Liver (tissue), 9 donors: ENCODE results near the gene KCNK3. TPM values are rescaled to one million over a fixed set of nuclear protein-coding genes. Genes with fewer than 3 reads are reported as not detected.

Experiments used
- DNase-seq: peaks from one replicate; pipeline ENCODE4 v3.0.0-alpha.2; 2017; ENCODE audit warnings: low spot score
- H3K27ac ChIP-seq, 2 donors: one replicate each; pipeline ENCODE4 v1.7.0; 2013; ENCODE audit warnings: inconsistent platforms in 2 of 2, low read length in 2 of 2, control low read depth in 1 of 2, low read depth in 1 of 2, mild to moderate bottlenecking in 1 of 2
- H3K27me3 ChIP-seq, 4 donors: one replicate each; pipeline versions ENCODE4 v1.6.1 to v1.7.0; 2013; ENCODE audit warnings: low read length in 3 of 4, inconsistent platforms in 1 of 4, mild to moderate bottlenecking in 1 of 4, moderate library complexity in 1 of 4; ENCODE audit not compliant: control insufficient read depth in 4 of 4, insufficient read depth in 4 of 4
- H3K36me3 ChIP-seq, 4 donors: one replicate each; pipeline versions ENCODE4 v1.6.1 to v1.7.0; 2013; ENCODE audit warnings: low read length in 3 of 4, mild to moderate bottlenecking in 3 of 4, low read depth in 1 of 4, moderate library complexity in 1 of 4; ENCODE audit not compliant: control insufficient read depth in 4 of 4, insufficient read depth in 3 of 4
- H3K4me1 ChIP-seq, 4 donors: one replicate each; pipeline versions ENCODE4 v1.6.1 to v1.7.0; 2013; ENCODE audit warnings: low read length in 3 of 4, mild to moderate bottlenecking in 3 of 4, moderate library complexity in 1 of 4; ENCODE audit not compliant: control insufficient read depth in 4 of 4, insufficient read depth in 4 of 4
- H3K4me3 ChIP-seq, 3 donors: one replicate each; pipeline versions ENCODE4 v1.6.1 to v1.7.0; 2013; ENCODE audit warnings: low read length in 3 of 3, control low read depth in 1 of 3, low read depth in 1 of 3, mild to moderate bottlenecking in 1 of 3
- H3K9ac ChIP-seq, 2 donors: one replicate each; pipeline ENCODE4 v1.7.0; 2013; ENCODE audit warnings: low read length in 2 of 2, mild to moderate bottlenecking in 2 of 2, moderate library complexity in 2 of 2, control low read depth in 1 of 2, low read depth in 1 of 2
- H3K9me3 ChIP-seq, 4 donors: one replicate each; pipeline versions ENCODE4 v1.6.1 to v1.7.0; 2013; ENCODE audit warnings: low read length in 3 of 4; ENCODE audit not compliant: control insufficient read depth in 4 of 4
- ATF3 ChIP-seq: IDR thresholded peaks from 2 replicates; pipeline ENCODE4 v1.6.1; 2016; ENCODE audit warnings: antibody characterized with exemption
- CTCF ChIP-seq: fragments of 150-350 bp; IDR thresholded peaks from 2 replicates; pipeline ENCODE4 v1.5.1; 2017; ENCODE audit warnings: improper control_type of control experiment, low read depth, low read length; ENCODE audit not compliant: missing input control
- EGR1 ChIP-seq, 2 donors: IDR thresholded peaks; 2 replicates each; pipeline ENCODE4 v1.6.1; 2016 to 2018; ENCODE audit warnings: antibody characterized with exemption in 2 of 2, low read depth in 2 of 2
- FOXA1 ChIP-seq: IDR thresholded peaks from 2 replicates; pipeline ENCODE4 v1.6.1; 2016; ENCODE audit warnings: antibody characterized with exemption
- GABPA ChIP-seq, 2 donors: IDR thresholded peaks in 1 of 2; conservative IDR thresholded peaks in 1 of 2; 2 replicates each; pipeline ENCODE4 v1.6.1; 2016; ENCODE audit warnings: antibody characterized with exemption in 2 of 2, mild to moderate bottlenecking in 1 of 2, moderate library complexity in 1 of 2
- HNF4A ChIP-seq, 2 donors: conservative IDR thresholded peaks; 2 replicates each; pipeline ENCODE4 v1.6.1; 2016; ENCODE audit warnings: antibody characterized with exemption in 2 of 2, mild to moderate bottlenecking in 2 of 2
- HNF4G ChIP-seq: IDR thresholded peaks from 2 replicates; pipeline ENCODE4 v1.6.1; 2016; ENCODE audit warnings: antibody characterized with exemption
- JUND ChIP-seq, 2 donors: IDR thresholded peaks; 2 replicates each; pipeline ENCODE4 v1.6.1; 2016; ENCODE audit warnings: antibody characterized with exemption in 2 of 2
- NR2F2 ChIP-seq: IDR thresholded peaks from 2 replicates; pipeline ENCODE4 v1.6.1; 2016; ENCODE audit warnings: antibody characterized with exemption
- RAD21 ChIP-seq, 2 donors: IDR thresholded peaks; 2 replicates each; pipeline ENCODE4 v1.6.1; 2016; ENCODE audit warnings: antibody characterized with exemption in 2 of 2, mild to moderate bottlenecking in 2 of 2
- RXRA ChIP-seq, 2 donors: IDR thresholded peaks; 2 replicates each; pipeline ENCODE4 v1.6.1; 2017 to 2018; ENCODE audit warnings: antibody characterized with exemption in 2 of 2, mild to moderate bottlenecking in 1 of 2
- SP1 ChIP-seq: IDR thresholded peaks from 2 replicates; pipeline ENCODE4 v1.6.1; 2018; ENCODE audit warnings: antibody characterized with exemption, mild to moderate bottlenecking
- TAF1 ChIP-seq: conservative IDR thresholded peaks from 2 replicates; pipeline ENCODE4 v1.6.1; 2016; ENCODE audit warnings: antibody characterized with exemption, mild to moderate bottlenecking
- YY1 ChIP-seq: IDR thresholded peaks from 2 replicates; pipeline ENCODE4 v1.6.1; 2016; ENCODE audit warnings: antibody characterized with exemption, mild to moderate bottlenecking
- WGBS: extraction: QIAGEN DNeasy Blood & Tissue Kit; methylation state at CpG from one replicate; pipeline ENCODE4 v1.1.7; 2013; 5-methylcytosine and 5-hydroxymethylcytosine counted together
- polyA plus RNA-seq, 2 donors: library from polyadenylated mRNA; stranded (reverse) in 1 of 2; unstranded in 1 of 2; fragments of 200-250 nt in 1 of 2; fragments of >200 nt in 1 of 2; fragmentation: Nextera tagmentation in 1 of 2; extraction: Ambion mirVana in 1 of 2; gene quantifications; one replicate each; pipeline versions ENCODE4 v1.2.1 to v1.2.3, GENCODE V29; 2013 to 2015
- total RNA-seq, 2 donors: library from RNA; depleted of rRNA; stranded (reverse); fragments of >200 nt; gene quantifications; one replicate each; pipeline ENCODE4 v1.2.3, GENCODE V29; 2014
- donor health status: healthy.
- donor health status: healthy.
- donor health status: healthy.
- donor health status: healthy.
- donor health status: healthy.

Gene KCNK3
- total and polyA plus RNA-seq, 4 donors, result 0.78 to 6.6 (median 2.6) TPM; not detected in 1

GRCh38 chr2:26710743-26711456 is 18.4 kb downstream of the KCNK3 start:
- Histone ChIP-seq H3K4me3 (no peak overlapping the region), H3K27me3 (no peaks in the 10 kb centered on the region), H3K9ac (no peak overlapping the region), H3K36me3 (no peaks in the 10 kb centered on the region), H3K9me3 (no peaks in the 10 kb centered on the region), H3K27ac (no peak overlapping the region), H3K4me1 (no peaks in the 10 kb centered on the region)
- DNase-seq, result no peak
- WGBS, result 83% methylated on average over 17 of the region's 17 CpGs
- TF ChIP-seq TAF1 (no peak), YY1 (no peak), JUND (IDR thresholded peaks at IDR 0.05) (no peak)

GRCh38 chr2:26711457-26712161 is 19.1 kb downstream of the KCNK3 start:
- Histone ChIP-seq H3K36me3 (no peaks in the 10 kb centered on the region), H3K27ac (no peak overlapping the region), H3K4me3 (no peak overlapping the region), H3K9me3 (no peaks in the 10 kb centered on the region), H3K4me1 (no peaks in the 10 kb centered on the region), H3K27me3 (no peaks in the 10 kb centered on the region), H3K9ac (no peak overlapping the region)
- 67% methylated on average over 11 of the region's 11 CpGs for WGBS
- TF ChIP-seq JUND (IDR thresholded peaks at IDR 0.05) (no peak), GABPA (IDR thresholded peaks at IDR 0.05 in 1 of 2, conservative IDR thresholded peaks at IDR 0.05 in 1 of 2) (no peak), RXRA (IDR thresholded peaks at IDR 0.05) (no peak), HNF4A (conservative IDR thresholded peaks at IDR 0.05) (no peak), RAD21 (IDR thresholded peaks at IDR 0.05) (no peak), CTCF (no peak), YY1 (no peak), FOXA1 (no peak), EGR1 (IDR thresholded peaks at IDR 0.05; ENCODE audit: low read depth in 2 of 2) (no peak), SP1 (no peak), ATF3 (no peak), NR2F2 (no peak), TAF1 (no peak)
- no peak for DNase-seq

GRCh38 chr2:26712486-26713465 is 20.3 kb downstream of the KCNK3 start:
- H3K36me3 ChIP-seq, result no peaks in the 10 kb centered on the region
- H3K27ac ChIP-seq, result no peak overlapping the region
- no peak overlapping the region for H3K9ac ChIP-seq
- no peak for TF ChIP-seq NR2F2
- no peak for TF ChIP-seq HNF4A (conservative IDR thresholded peaks at IDR 0.05)
- no peak for TF ChIP-seq FOXA1
- TF ChIP-seq HNF4G, result no peak
- H3K4me3 ChIP-seq, result no peak overlapping the region
- no peaks in the 10 kb centered on the region for H3K9me3 ChIP-seq
- no peak for DNase-seq
- H3K27me3 ChIP-seq, result no peaks in the 10 kb centered on the region
- no peaks in the 10 kb centered on the region for H3K4me1 ChIP-seq
- 89% methylated on average over 11 of the region's 11 CpGs for WGBS
